HG03045 (cell line): Measurements from ENCODE around the gene SGSM2.
"Not testable (repeated sequence)": the region's sequence is repeated elsewhere in the genome, so short reads cannot be mapped to it uniquely, and the experiment has no call there.

Experiments used
- ATAC-seq: cut with Tn5 transposase; IDR thresholded peaks from one replicate; pipeline ENCODE4 v1.9.1; 2021; ENCODE audit warnings: mild to moderate bottlenecking, moderate library complexity; ENCODE audit not compliant: unreplicated experiment

The SGSM2 gene

GRCh38 chr17:2336852-2337543 lies at the start of gene SGSM2:
Gene SGSM2, plus strand, starts transcription at chr17:2337501. Its CDS starts 188 bp downstream, at chr17:2337689.
- peak; percentile 33 for ATAC-seq

- ATAC-seq, result no peak
Measured at GRCh38 chr17:2289878-2290478, 47.3 kb upstream of the SGSM2 start.

- ATAC-seq, result no peak
Measured at GRCh38 chr17:2292100-2292499, 45.2 kb upstream of the SGSM2 start.

GRCh38 chr17:2295575-2295974 lies 41.7 kb upstream of the SGSM2 start:
- ATAC-seq, result no peak

GRCh38 chr17:2297023-2297422 lies 40.3 kb upstream of the SGSM2 start:
- no peak for ATAC-seq

GRCh38 chr17:2299136-2299535 lies 38.2 kb upstream of the SGSM2 start:
- no peak for ATAC-seq

GRCh38 chr17:2299756-2300155 lies 37.5 kb upstream of the SGSM2 start:
- no peak for ATAC-seq

- ATAC-seq, result no peak
Measured at GRCh38 chr17:2302778-2303203, 34.5 kb upstream of the SGSM2 start.

GRCh38 chr17:2303204-2304188 lies 33.8 kb upstream of the SGSM2 start, which contains the start of the genes SMG6 and SRR:
Gene SMG6, minus strand, starts transcription at chr17:2303785. Its CDS starts 65 bp downstream, at chr17:2303720.
Gene SRR, plus strand, starts transcription at chr17:2303950. Its CDS starts 11,611 bp downstream, at chr17:2315561.
- ATAC-seq, result peak; percentile 86

GRCh38 chr17:2304931-2305330 lies 32.4 kb upstream of the SGSM2 start:
- no peak for ATAC-seq

GRCh38 chr17:2309338-2310154 lies 27.8 kb upstream of the SGSM2 start:
- no peak for ATAC-seq

- no peak for ATAC-seq
Measured at GRCh38 chr17:2312736-2313135, 24.6 kb upstream of the SGSM2 start.

GRCh38 chr17:2316916-2317205 lies 20.4 kb upstream of the SGSM2 start:
- ATAC-seq, result not testable (repeated sequence)

- ATAC-seq, result no peak
Measured at GRCh38 chr17:2317796-2318195, 19.5 kb upstream of the SGSM2 start.

- ATAC-seq, result no peak
Measured at GRCh38 chr17:2319051-2319450, 18.2 kb upstream of the SGSM2 start.

GRCh38 chr17:2321399-2321798 lies 15.9 kb upstream of the SGSM2 start:
- no peak for ATAC-seq

- no peak for ATAC-seq
Measured at GRCh38 chr17:2323629-2324314, 13.5 kb upstream of the SGSM2 start.

GRCh38 chr17:2331303-2331702 lies 6.0 kb upstream of the SGSM2 start:
- no peak for ATAC-seq

GRCh38 chr17:2335726-2336214 lies 1.5 kb upstream of the SGSM2 start:
- ATAC-seq, result no peak
